HepG2 (cell line): Measurements from ENCODE around the gene RAI14. TPM values are rescaled to one million over a fixed set of nuclear protein-coding genes. Genes with fewer than 3 reads are reported as not detected.

Experiments
- ATAC-seq: fragments of 200-7000 bp; cut with Tn5 transposase; 3 replicates; pipeline ENCODE4 v1.9.1; 2020; ENCODE audit warnings: mild to moderate bottlenecking, moderate library complexity
- BruUV-seq: library from RNA; stranded (reverse); fragments of 400-500 nt; replicated peaks from 2 replicates; lab custom pipeline; 2021; lab: Mats Ljungman, UMichigan
- CTCF ChIA-PET: fragments of 300-600 bp; formaldehyde crosslinking; extraction: SDS; loops from one replicate; lab custom pipeline; 2021; ENCODE audit warnings: low total read pairs, inconsistent platforms, low intra/inter-chr PET ratio; lab: Yijun Ruan, JAX
- POLR2A ChIA-PET: fragments of 350-600 bp; sonication (Branson Sonifier 250); formaldehyde crosslinking; loops from one replicate; lab custom pipeline; 2020; ENCODE audit warnings: antibody characterized with exemption, inconsistent platforms; lab: Yijun Ruan, JAX
- DNase-seq: peaks from one replicate; pipeline ENCODE4 v3.0.0-alpha.2; 2015; ENCODE audit warnings: low spot score
- FAIRE-seq: peaks from 3 replicates; lab custom pipeline; 2011; peaks lifted over from hg19 to GRCh38; lab: Jason Lieb, UNC
- H2AFZ ChIP-seq: one replicate; pipeline ENCODE4 v1.6.1; 2011; ENCODE audit warnings: low read length, inconsistent platforms
- H3K27ac ChIP-seq: fragments of 300-600 bp; 3 replicates; pipeline ENCODE4 v1.8.0; 2011; ENCODE audit warnings: mixed run types, mild to moderate bottlenecking, mixed read lengths, low read length, inconsistent platforms; ENCODE audit not compliant: insufficient read depth; ENCODE audit errors: extremely low read length
- H3K27me3 ChIP-seq, 2 experiments: fragments of 200-600 bp in 1 of 2; 2 replicates in 1 of 2; 3 replicates in 1 of 2; pipeline versions ENCODE4 v1.6.0 to v1.8.0; 2011; ENCODE audit warnings: low read length in 2 of 2, mild to moderate bottlenecking in 2 of 2, moderate library complexity in 2 of 2, inconsistent platforms in 1 of 2; ENCODE audit not compliant: insufficient read depth in 2 of 2, control insufficient read depth in 1 of 2
- H3K36me3 ChIP-seq, 2 experiments: fragments of 200-600 bp in 1 of 2; replicated peaks in 1 of 2; 2 replicates in 1 of 2; 3 replicates in 1 of 2; pipeline versions ENCODE4 v1.5.1 to v1.8.0; 2011; ENCODE audit warnings: low read length in 2 of 2, inconsistent platforms in 1 of 2; ENCODE audit not compliant: insufficient read depth in 2 of 2, control insufficient read depth in 1 of 2
- H3K4me1 ChIP-seq: 2 replicates; pipeline ENCODE4 v1.5.1; 2012; ENCODE audit warnings: low read length, inconsistent platforms; ENCODE audit not compliant: insufficient read depth
- H3K4me2 ChIP-seq: 2 replicates; pipeline ENCODE4 v1.6.0; 2011; ENCODE audit warnings: low read depth, low read length, inconsistent platforms
- H3K4me3 ChIP-seq, 3 experiments: fragments of 200-600 bp in 1 of 3; sonication (generic), shearing (Covaris generic) in 1 of 3; replicated peaks in 1 of 3; 2 replicates each; pipeline ENCODE4 v1.5.1; 2011 to 2016; ENCODE audit warnings: low read length in 3 of 3, inconsistent platforms in 2 of 3, low read depth in 2 of 3, mild to moderate bottlenecking in 2 of 3, control low read depth in 1 of 3, mixed read lengths in 1 of 3; ENCODE audit not compliant: insufficient read depth in 1 of 3
- H3K79me2 ChIP-seq: one replicate; pipeline ENCODE4 v1.6.1; 2011; ENCODE audit warnings: low read length, inconsistent platforms; ENCODE audit not compliant: insufficient read depth
- H3K9ac ChIP-seq: 2 replicates; pipeline ENCODE4 v1.6.0; 2011; ENCODE audit warnings: mild to moderate bottlenecking, low read depth, low read length, inconsistent platforms; ENCODE audit not compliant: insufficient read depth
- H3K9me3 ChIP-seq: 2 replicates; pipeline ENCODE4 v1.5.1; 2012; ENCODE audit warnings: mild to moderate bottlenecking, low read length
- H4K20me1 ChIP-seq: 2 replicates; pipeline ENCODE4 v1.6.0; 2011; ENCODE audit warnings: inconsistent platforms, mild to moderate bottlenecking, low read length, moderate library complexity; ENCODE audit not compliant: insufficient read depth
- DNMT3B ChIP-seq: conservative IDR thresholded peaks from 2 replicates; pipeline ENCODE4 v1.6.1; 2016; ENCODE audit warnings: missing biosample characterization, control low read depth
- ELF1 ChIP-seq: sonication (generic); formaldehyde crosslinking; IDR thresholded peaks from 2 replicates; pipeline ENCODE4 v1.4.0; 2020; ENCODE audit warnings: missing genetic modification reagents
- ETV5 ChIP-seq: IDR thresholded peaks from 2 replicates; pipeline ENCODE4 v1.6.1; 2018; ENCODE audit warnings: missing biosample characterization, missing genetic modification reagents, inconsistent platforms, borderline replicate concordance
- HNF4G ChIP-seq, 2 experiments: sonication (generic) in 1 of 2; formaldehyde crosslinking in 1 of 2; IDR thresholded peaks; 2 replicates each; pipeline versions ENCODE4 v1.4.0 to v1.6.1; 2011 to 2020; ENCODE audit warnings: borderline replicate concordance in 2 of 2, low read depth in 2 of 2, mild to moderate bottlenecking in 2 of 2, low read length in 1 of 2, missing genetic modification reagents in 1 of 2, moderate library complexity in 1 of 2
- ISX ChIP-seq: sonication (generic); formaldehyde crosslinking; conservative IDR thresholded peaks from 2 replicates; pipeline ENCODE4 v1.5.0; 2020; ENCODE audit warnings: missing genetic modification reagents
- KDM1A ChIP-seq: IDR thresholded peaks from 2 replicates; pipeline ENCODE4 v1.6.1; 2016; ENCODE audit warnings: missing compliant biosample characterization
- NFYB ChIP-seq: sonication (generic); formaldehyde crosslinking; IDR thresholded peaks from 2 replicates; pipeline ENCODE4 v1.4.0; 2020; ENCODE audit warnings: missing genetic modification reagents
- PAF1 ChIP-seq: IDR thresholded peaks from 2 replicates; pipeline ENCODE4 v1.6.1; 2016; ENCODE audit warnings: missing genetic modification reagents, missing compliant biosample characterization
- SALL2 ChIP-seq: sonication (generic); formaldehyde crosslinking; IDR thresholded peaks from 2 replicates; pipeline ENCODE4 v1.8.1; 2023; ENCODE audit warnings: mild to moderate bottlenecking, missing genetic modification reagents, inconsistent platforms
- ZBTB42 ChIP-seq: sonication (generic); formaldehyde crosslinking; IDR thresholded peaks from 2 replicates; pipeline ENCODE4 v1.5.0; 2020; ENCODE audit warnings: mild to moderate bottlenecking, missing genetic modification reagents
- ZC3H4 ChIP-seq: sonication (generic); formaldehyde crosslinking; IDR thresholded peaks from 2 replicates; pipeline ENCODE4 v1.4.0; 2020; ENCODE audit warnings: missing genetic modification reagents, borderline replicate concordance
- ZNF329 ChIP-seq: sonication (generic); formaldehyde crosslinking; IDR thresholded peaks from 2 replicates; pipeline ENCODE4 v1.9.0; 2021; ENCODE audit warnings: low read depth, mild to moderate bottlenecking, missing genetic modification reagents
- ZNF589 ChIP-seq: sonication (generic); formaldehyde crosslinking; conservative IDR thresholded peaks from 2 replicates; pipeline ENCODE4 v1.8.0; 2022; ENCODE audit warnings: mild to moderate bottlenecking, moderate library complexity, missing genetic modification reagents
- ZNF652 ChIP-seq: IDR thresholded peaks from 2 replicates; pipeline ENCODE4 v1.6.1; 2016; ENCODE audit warnings: low read depth, borderline replicate concordance
- ZNF883 ChIP-seq: sonication (generic); formaldehyde crosslinking; IDR thresholded peaks from 2 replicates; pipeline ENCODE4 v1.5.1; 2020; ENCODE audit warnings: mild to moderate bottlenecking, missing genetic modification reagents; ENCODE audit errors: not compliant biosample characterization
- WGBS: methylation state at CpG from one replicate; pipeline ENCODE4 v1.1.6; 2017; ENCODE audit warnings: low lambda C conversion rate; 5-methylcytosine and 5-hydroxymethylcytosine counted together
- in situ Hi-C: cut with HindIII; loops from 2 replicates; pipeline ENCODE4 v1.10.0; 2017; ENCODE audit warnings: low pct_unique_long_range_greater_than_20kb; ENCODE audit not compliant: extremely low pct_ligation_motif_present
- intact Hi-C: fragments of 100-400 bp; cut with micrococcal nuclease; formaldehyde crosslinking; loops from one replicate; pipeline ENCODE4 v1.10.0; 2022; ENCODE audit not compliant: unreplicated experiment
- polyA plus RNA-seq, 8 experiments: library from polyadenylated mRNA; depleted of rRNA in 3 of 8; stranded (reverse) in 7 of 8; unstranded in 1 of 8; fragments of >200 nt; fragmentation: Illumina TruSeq in 4 of 8; extraction: Trizol in 4 of 8; gene quantifications; 2 replicates each; pipeline versions ENCODE4 v1.2.1 to v1.2.3, GENCODE V29; 2011 to 2016; ENCODE audit warnings: low read depth in 4 of 8, missing spikeins in 1 of 8, mixed read lengths in 1 of 8; ENCODE audit not compliant: insufficient read depth in 1 of 8
- total RNA-seq, 5 experiments: library from RNA; depleted of rRNA; stranded (reverse); fragments of >200 nt; fragmentation: Illumina TruSeq; extraction: Trizol; gene quantifications; 2 replicates each; pipeline ENCODE4 v1.2.3, GENCODE V29; 2016; ENCODE audit warnings: low read depth in 1 of 5
- TF ChIP-seq, protein P1 (sequence below): sonication (generic); formaldehyde crosslinking; IDR thresholded peaks from 2 replicates; pipeline ENCODE4 v1.8.1; 2023; ENCODE audit warnings: mild to moderate bottlenecking, missing genetic modification reagents

The RAI14 gene
- total and polyA plus RNA-seq, 2 of the 13 experiments (the other 11 are each of a cell fraction or from before 2014, with no cell fraction given) = 12.6 to 18.2 TPM

DNA sequence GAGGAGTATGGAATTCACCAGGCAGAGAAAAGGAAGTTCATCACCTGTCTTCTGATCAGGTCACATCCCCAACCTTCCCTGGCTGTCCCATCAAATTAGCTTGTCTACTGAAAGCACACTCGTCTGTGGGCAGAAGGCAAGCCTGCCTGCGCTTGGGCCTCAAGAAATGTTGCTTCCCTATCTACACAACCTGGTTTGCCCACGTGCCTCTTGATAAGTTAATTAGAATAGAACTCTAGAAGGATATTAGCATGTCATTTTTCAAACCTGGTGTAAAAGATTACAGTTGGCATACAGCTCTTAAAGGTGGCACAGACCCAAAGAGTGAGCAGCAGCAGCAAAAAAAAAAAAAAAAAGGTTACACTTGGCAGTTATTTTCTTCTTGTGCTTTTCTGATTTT lies 188.0 kb downstream of the RAI14 start:
- no peak overlapping the region for H3K4me2 ChIP-seq
- H3K79me2 ChIP-seq = no peaks in the 10 kb centered on the region
- intact Hi-C loops (no loop called here), in situ Hi-C loops (no loop called here)
- FAIRE-seq (no peak), ATAC-seq (no peak), DNase-seq (no peak)
- no peak overlapping the region for H3K27ac ChIP-seq
- CTCF ChIA-PET = no interaction called here
- H3K4me3 ChIP-seq = no peak overlapping the region
- H3K4me1 ChIP-seq = peaks cover 23% of the 10 kb centered on the region
- H2AFZ ChIP-seq = no peak overlapping the region
- no peaks in the 10 kb centered on the region for H4K20me1 ChIP-seq
- H3K27me3 ChIP-seq = no peaks in the 10 kb centered on the region; a peak in 1 of 5 replicates
- no TSS peak for BruUV-seq
- WGBS = 90% methylated on average over 3 of the region's 3 CpGs
- no peak for TF ChIP-seq ZNF329
- no peak for TF ChIP-seq ZNF652 (CRISPR knock-in tag)
- TF ChIP-seq, all 625 proteins: peak for 0
- no peaks in the 10 kb centered on the region for H3K36me3 ChIP-seq
- H3K9ac ChIP-seq = no peak overlapping the region
- no peaks in the 10 kb centered on the region for H3K9me3 ChIP-seq
- POLR2A ChIA-PET = no interaction called here

DNA sequence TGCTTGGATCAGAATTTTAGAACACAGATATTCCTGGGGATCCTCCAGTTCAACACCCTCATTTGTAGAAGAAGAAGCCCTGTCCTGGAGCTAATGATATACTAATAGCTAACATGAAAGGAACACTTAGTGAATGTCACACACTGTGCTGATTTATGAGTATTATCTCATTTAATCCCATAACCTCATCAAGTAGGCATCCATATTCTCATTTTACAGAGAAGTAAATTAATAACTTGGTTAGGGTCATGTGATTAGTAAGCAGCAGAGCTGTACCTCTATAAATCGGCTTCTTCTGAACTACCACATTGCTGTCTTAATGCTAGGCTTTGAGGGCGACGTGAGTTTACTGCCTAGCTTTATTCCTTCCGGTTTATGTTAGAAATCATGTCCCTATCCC lies 188.9 kb downstream of the RAI14 start:
- H3K36me3 ChIP-seq = no peaks in the 10 kb centered on the region
- BruUV-seq = no TSS peak
- H2AFZ ChIP-seq = no peak overlapping the region
- 71% methylated on average over 4 of the region's 4 CpGs for WGBS
- H3K9ac ChIP-seq = no peak overlapping the region
- H3K4me3 ChIP-seq = no peak overlapping the region
- no peak overlapping the region for H3K27ac ChIP-seq
- H4K20me1 ChIP-seq = no peaks in the 10 kb centered on the region
- intact Hi-C loops = no loop called here
- POLR2A ChIA-PET = no interaction called here
- H3K9me3 ChIP-seq = no peaks in the 10 kb centered on the region
- no peak overlapping the region for H3K4me2 ChIP-seq
- H3K79me2 ChIP-seq = no peaks in the 10 kb centered on the region
- DNase-seq = no peak
- H3K27me3 ChIP-seq = no peaks in the 10 kb centered on the region; a peak in 1 of 5 replicates
- in situ Hi-C loops = no loop called here
- no peak for FAIRE-seq
- CTCF ChIA-PET = no interaction called here
- H3K4me1 ChIP-seq = peaks cover 17% of the 10 kb centered on the region
- ATAC-seq = no peak
- TF ChIP-seq PAF1 (no peak), SALL2 (CRISPR knock-in tag) (no peak), ZC3H4 (no peak), ETV5 (CRISPR knock-in tag) (no peak), ELF1 (CRISPR knock-in tag) (no peak), ZNF589 (no peak), ZBTB42 (CRISPR knock-in tag) (no peak), ZNF883 (no peak), KDM1A (CRISPR knock-in tag) (no peak), ISX (no peak), DNMT3B (CRISPR knock-in tag) (no peak), NFYB (CRISPR knock-in tag) (no peak), HNF4G (IDR thresholded peaks at IDR 0.05; ENCODE audit: borderline replicate concordance, low read depth, low read length) (no peak), HNF4G (CRISPR knock-in tag; IDR thresholded peaks at IDR 0.05; ENCODE audit: borderline replicate concordance, low read depth) (no peak)
- TF ChIP-seq, protein P1, sequence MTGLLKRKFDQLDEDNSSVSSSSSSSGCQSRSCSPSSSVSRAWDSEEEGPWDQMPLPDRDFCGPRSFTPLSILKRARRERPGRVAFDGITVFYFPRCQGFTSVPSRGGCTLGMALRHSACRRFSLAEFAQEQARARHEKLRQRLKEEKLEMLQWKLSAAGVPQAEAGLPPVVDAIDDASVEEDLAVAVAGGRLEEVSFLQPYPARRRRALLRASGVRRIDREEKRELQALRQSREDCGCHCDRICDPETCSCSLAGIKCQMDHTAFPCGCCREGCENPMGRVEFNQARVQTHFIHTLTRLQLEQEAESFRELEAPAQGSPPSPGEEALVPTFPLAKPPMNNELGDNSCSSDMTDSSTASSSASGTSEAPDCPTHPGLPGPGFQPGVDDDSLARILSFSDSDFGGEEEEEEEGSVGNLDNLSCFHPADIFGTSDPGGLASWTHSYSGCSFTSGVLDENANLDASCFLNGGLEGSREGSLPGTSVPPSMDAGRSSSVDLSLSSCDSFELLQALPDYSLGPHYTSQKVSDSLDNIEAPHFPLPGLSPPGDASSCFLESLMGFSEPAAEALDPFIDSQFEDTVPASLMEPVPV (CRISPR knock-in tag) = no peak
